Neural progenitor cell (in vitro differentiated cells): ENCODE measurements around the gene WDR27. TPM values are rescaled to one million over a fixed set of nuclear protein-coding genes. Genes with fewer than 3 reads are reported as not detected.

Experiments used
- DNase-seq: peaks from one replicate; pipeline ENCODE4 v3.0.0-alpha.2; 2016; ENCODE audit warnings: low spot score
- H2AFZ ChIP-seq: fragments of 200-600 bp; sonication (generic); replicated peaks from 2 replicates; pipeline ENCODE4 v1.6.1; 2016; ENCODE audit warnings: antibody characterized with exemption
- H3F3A ChIP-seq: fragments of 200-600 bp; sonication (generic); 2 replicates; pipeline ENCODE4 v1.6.1; 2016; ENCODE audit warnings: antibody characterized with exemption, low read depth
- H3K27ac ChIP-seq: fragments of 200-600 bp; sonication (generic); 2 replicates; pipeline ENCODE4 v1.5.1; 2016; ENCODE audit warnings: mild to moderate bottlenecking
- H3K27me3 ChIP-seq: fragments of 200-600 bp; sonication (generic); 2 replicates; pipeline ENCODE4 v1.6.1; 2016; ENCODE audit warnings: mild to moderate bottlenecking, moderate library complexity
- H3K36me3 ChIP-seq: fragments of 200-600 bp; sonication (generic); 2 replicates; pipeline ENCODE4 v1.5.1; 2016
- H3K4me1 ChIP-seq: fragments of 200-600 bp; sonication (generic); 2 replicates; pipeline ENCODE4 v1.6.1; 2016; ENCODE audit warnings: mixed run types
- H3K4me2 ChIP-seq: fragments of 200-600 bp; sonication (generic); 2 replicates; pipeline ENCODE4 v1.6.1; 2016
- H3K4me3 ChIP-seq: fragments of 200-600 bp; sonication (generic); 2 replicates; pipeline ENCODE4 v1.5.1; 2016
- H3K79me2 ChIP-seq: fragments of 200-600 bp; sonication (generic); 2 replicates; pipeline ENCODE4 v1.6.1; 2016; ENCODE audit warnings: low read depth
- H3K9ac ChIP-seq: fragments of 200-600 bp; sonication (generic); 2 replicates; pipeline ENCODE4 v1.6.1; 2016
- H3K9me3 ChIP-seq: fragments of 200-600 bp; sonication (generic); 2 replicates; pipeline ENCODE4 v1.5.1; 2016; ENCODE audit warnings: low read depth
- H4K20me1 ChIP-seq: fragments of 200-600 bp; sonication (generic); 2 replicates; pipeline ENCODE4 v1.6.1; 2016; ENCODE audit warnings: low read depth
- H3K27ac Mint-ChIP-seq: 3 replicates; pipeline ENCODE4 v1.8.0; 2021; ENCODE audit warnings: mixed read lengths
- H3K27me3 Mint-ChIP-seq: 2 replicates; pipeline ENCODE4 v1.8.0; 2022; ENCODE audit warnings: low read depth, mild to moderate bottlenecking, inconsistent platforms, moderate library complexity, mixed read lengths; ENCODE audit not compliant: insufficient read depth
- H3K36me3 Mint-ChIP-seq: 3 replicates; pipeline ENCODE4 v1.8.0; 2021; ENCODE audit warnings: mixed read lengths
- H3K4me1 Mint-ChIP-seq: 3 replicates; pipeline ENCODE4 v1.8.0; 2021; ENCODE audit warnings: mixed read lengths
- H3K4me3 Mint-ChIP-seq: 3 replicates; pipeline ENCODE4 v1.8.0; 2021; ENCODE audit warnings: mild to moderate bottlenecking, moderate library complexity, mixed read lengths
- H3K9me3 Mint-ChIP-seq: 3 replicates; pipeline ENCODE4 v1.8.0; 2020; ENCODE audit warnings: mixed read lengths
- EZH2 ChIP-seq: fragments of 200-600 bp; sonication (generic); IDR thresholded peaks from 2 replicates; pipeline ENCODE4 v1.6.1; 2017; ENCODE audit warnings: antibody characterized with exemption, mild to moderate bottlenecking, moderate library complexity
- EZH2phosphoT487 ChIP-seq: fragments of 200-600 bp; sonication (generic); IDR thresholded peaks from 2 replicates; pipeline ENCODE4 v1.6.1; 2017; ENCODE audit warnings: antibody characterized with exemption
- total RNA-seq: library from RNA; depleted of rRNA; stranded (reverse); fragments of >200 nt; gene quantifications from 2 replicates; pipeline ENCODE4 v1.2.3, GENCODE V29; 2015; ENCODE audit warnings: low replicate concordance
- TF ChIP-seq, protein P1 (sequence below): fragments of 200-600 bp; sonication (generic); IDR thresholded peaks from 2 replicates; pipeline ENCODE4 v1.5.1; 2017; ENCODE audit warnings: antibody characterized with exemption, mild to moderate bottlenecking

Gene WDR27
- total RNA-seq, 1 donor from 2014 or later: 69.0 TPM

DNA sequence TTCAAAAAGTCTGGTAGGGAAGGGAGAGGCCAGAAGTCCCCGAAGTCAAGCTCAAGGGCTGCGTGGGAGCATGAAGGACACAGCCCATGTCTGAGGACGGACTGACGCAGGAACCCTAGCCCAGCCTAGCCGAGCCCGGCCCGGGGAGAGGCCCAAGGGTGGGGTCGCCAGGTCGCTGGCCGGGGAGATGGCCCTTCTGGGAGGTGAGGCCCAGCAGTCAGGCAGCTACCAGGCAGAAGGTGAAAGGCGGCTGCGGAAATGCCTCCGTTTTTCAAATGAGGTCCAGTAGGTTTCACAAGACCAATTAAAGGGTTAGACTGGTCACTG, 44.6 kb downstream of the WDR27 start:
- no peak for DNase-seq
- Histone ChIP-seq H3K36me3 (no peaks in the 10 kb centered on the region), H3K4me2 (no peak overlapping the region), H3K9me3 (no peaks in the 10 kb centered on the region), H3K27me3 (no peaks in the 10 kb centered on the region), H3K4me3 (no peak overlapping the region), H2AFZ (no peak overlapping the region), H3F3A (no peaks in the 10 kb centered on the region), H3K79me2 (no peaks in the 10 kb centered on the region), H3K4me1 (no peaks in the 10 kb centered on the region), H4K20me1 (no peaks in the 10 kb centered on the region), H3K27ac (no peak overlapping the region), H3K9ac (no peak overlapping the region)
- H3K4me3 Mint-ChIP-seq: no peak overlapping the region
- TF ChIP-seq EZH2: no peak
- TF ChIP-seq, protein P1, sequence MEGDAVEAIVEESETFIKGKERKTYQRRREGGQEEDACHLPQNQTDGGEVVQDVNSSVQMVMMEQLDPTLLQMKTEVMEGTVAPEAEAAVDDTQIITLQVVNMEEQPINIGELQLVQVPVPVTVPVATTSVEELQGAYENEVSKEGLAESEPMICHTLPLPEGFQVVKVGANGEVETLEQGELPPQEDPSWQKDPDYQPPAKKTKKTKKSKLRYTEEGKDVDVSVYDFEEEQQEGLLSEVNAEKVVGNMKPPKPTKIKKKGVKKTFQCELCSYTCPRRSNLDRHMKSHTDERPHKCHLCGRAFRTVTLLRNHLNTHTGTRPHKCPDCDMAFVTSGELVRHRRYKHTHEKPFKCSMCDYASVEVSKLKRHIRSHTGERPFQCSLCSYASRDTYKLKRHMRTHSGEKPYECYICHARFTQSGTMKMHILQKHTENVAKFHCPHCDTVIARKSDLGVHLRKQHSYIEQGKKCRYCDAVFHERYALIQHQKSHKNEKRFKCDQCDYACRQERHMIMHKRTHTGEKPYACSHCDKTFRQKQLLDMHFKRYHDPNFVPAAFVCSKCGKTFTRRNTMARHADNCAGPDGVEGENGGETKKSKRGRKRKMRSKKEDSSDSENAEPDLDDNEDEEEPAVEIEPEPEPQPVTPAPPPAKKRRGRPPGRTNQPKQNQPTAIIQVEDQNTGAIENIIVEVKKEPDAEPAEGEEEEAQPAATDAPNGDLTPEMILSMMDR: no peak
- TF ChIP-seq EZH2phosphoT487: no peak
- peak overlapping the region; percentile 78 for H3K27ac Mint-ChIP-seq
- H3K9me3 Mint-ChIP-seq: no peaks in the 10 kb centered on the region
- H3K36me3 Mint-ChIP-seq: peaks cover 36% of the 10 kb centered on the region
- peaks cover 19% of the 10 kb centered on the region for H3K4me1 Mint-ChIP-seq
- H3K27me3 Mint-ChIP-seq: no peaks in the 10 kb centered on the region

DNA sequence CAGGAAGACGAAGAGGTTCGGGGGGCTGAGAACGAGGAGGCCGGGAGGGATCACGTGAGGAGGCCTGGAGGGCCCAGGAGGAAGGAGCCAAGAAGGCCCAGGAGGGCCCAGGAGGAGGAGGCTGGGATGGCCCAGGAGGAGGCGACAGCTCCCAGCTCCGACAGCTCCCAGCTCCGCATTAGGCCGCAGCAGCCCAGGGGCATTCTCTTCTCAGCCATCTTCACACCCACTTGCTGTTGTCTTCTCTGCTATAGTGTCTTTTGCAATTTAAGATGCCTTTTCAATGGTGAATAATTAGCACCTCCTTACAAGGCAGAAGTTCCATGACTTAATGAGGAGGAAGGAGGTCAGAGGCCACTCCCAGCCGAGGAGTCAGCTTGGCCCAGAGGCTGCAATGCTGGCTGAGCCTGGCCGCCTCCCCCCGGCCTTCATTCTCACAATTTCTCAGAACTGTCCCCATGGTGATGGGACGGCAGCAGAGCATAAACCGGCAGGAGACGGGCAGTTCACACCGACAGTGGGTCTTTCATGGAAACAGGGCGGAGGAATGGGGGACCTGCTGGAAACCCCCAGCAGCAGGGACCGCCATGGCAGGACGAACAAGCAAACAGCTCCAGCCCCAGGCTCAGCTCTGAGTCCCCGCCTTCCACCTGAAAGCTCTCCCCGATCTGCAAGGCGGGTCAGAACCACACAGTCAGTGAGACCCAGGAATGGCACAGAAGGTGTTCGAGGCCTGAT, 45.1 kb downstream of the WDR27 start:
- H3K4me3 Mint-ChIP-seq: peak overlapping the region; percentile 44
- no peaks in the 10 kb centered on the region for H3K9me3 ChIP-seq
- H3K36me3 Mint-ChIP-seq: peaks cover 39% of the 10 kb centered on the region
- H3K9ac ChIP-seq: no peak overlapping the region
- no peaks in the 10 kb centered on the region for H3K27me3 ChIP-seq
- H3K4me2 ChIP-seq: no peak overlapping the region
- peaks cover 19% of the 10 kb centered on the region for H3K4me1 Mint-ChIP-seq
- H3K79me2 ChIP-seq: no peaks in the 10 kb centered on the region
- no peak for DNase-seq
- no peaks in the 10 kb centered on the region for H3K27me3 Mint-ChIP-seq
- no peak overlapping the region for H2AFZ ChIP-seq
- no peaks in the 10 kb centered on the region for H3K9me3 Mint-ChIP-seq
- H3K36me3 ChIP-seq: no peaks in the 10 kb centered on the region
- H3K4me3 ChIP-seq: no peak overlapping the region
- no peaks in the 10 kb centered on the region for H4K20me1 ChIP-seq
- H3F3A ChIP-seq: no peaks in the 10 kb centered on the region
- peak overlapping the region; percentile 78 for H3K27ac Mint-ChIP-seq
- no peaks in the 10 kb centered on the region for H3K4me1 ChIP-seq
- H3K27ac ChIP-seq: no peak overlapping the region
- TF ChIP-seq, protein P1: no peak
- no peak for TF ChIP-seq EZH2phosphoT487
- no peak for TF ChIP-seq EZH2

DNA sequence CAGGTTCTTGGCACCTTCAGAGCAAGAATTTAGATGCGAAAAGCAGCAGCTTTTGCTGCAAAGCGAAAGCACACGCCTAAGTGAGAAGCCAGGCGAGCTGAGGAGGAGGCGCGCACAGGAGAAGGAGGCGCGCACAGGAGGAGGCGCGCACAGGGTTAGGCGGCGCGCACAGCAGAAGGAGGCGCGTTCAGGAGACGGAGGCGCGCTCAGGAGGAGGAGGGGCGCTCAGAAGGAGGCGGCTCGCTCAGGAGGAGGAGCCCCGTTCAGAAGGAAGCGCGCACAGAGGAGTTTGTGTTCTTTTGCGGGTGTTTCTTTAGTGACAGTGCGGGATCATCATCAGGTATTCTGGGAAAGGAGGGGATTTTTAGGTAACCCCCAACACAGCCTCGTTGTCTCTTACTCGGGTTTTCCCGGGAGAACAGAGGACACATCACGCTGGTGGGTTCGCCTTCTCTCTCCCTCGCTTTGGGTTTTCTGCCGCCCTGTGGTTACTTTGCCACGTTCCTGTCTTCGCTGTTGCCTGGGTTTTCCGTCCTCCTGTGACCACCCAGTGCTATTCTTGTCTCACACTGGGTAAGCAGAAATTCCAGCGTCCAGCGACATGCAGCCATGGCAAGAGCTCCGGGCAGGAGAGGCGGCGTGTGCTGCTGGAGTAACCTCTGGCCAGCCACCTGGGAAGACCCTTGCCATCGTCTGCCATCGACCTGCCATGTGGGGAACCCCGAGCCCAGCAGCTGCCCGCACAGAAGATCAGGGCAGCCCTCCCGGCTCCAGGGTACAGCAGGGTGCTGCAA, 47.0 kb downstream of the WDR27 start:
- Histone ChIP-seq H3K4me3 (no peak overlapping the region), H3K4me2 (no peak overlapping the region), H4K20me1 (no peaks in the 10 kb centered on the region), H3K27me3 (no peaks in the 10 kb centered on the region), H3K36me3 (no peaks in the 10 kb centered on the region), H3F3A (no peaks in the 10 kb centered on the region), H3K9ac (no peak overlapping the region), H3K4me1 (no peaks in the 10 kb centered on the region), H2AFZ (no peak overlapping the region), H3K27ac (no peak overlapping the region), H3K79me2 (no peaks in the 10 kb centered on the region), H3K9me3 (no peaks in the 10 kb centered on the region)
- Mint-ChIP-seq H3K4me1 (peaks cover 19% of the 10 kb centered on the region), H3K27me3 (peaks cover 2% of the 10 kb centered on the region), H3K4me3 (peak overlapping the region; percentile 81), H3K36me3 (peaks cover 38% of the 10 kb centered on the region), H3K27ac (peak overlapping the region; percentile 88), H3K9me3 (no peaks in the 10 kb centered on the region)
- DNase-seq: no peak
- TF ChIP-seq EZH2: no peak
- TF ChIP-seq, protein P1: no peak
- no peak for TF ChIP-seq EZH2phosphoT487
